ENCODE data around the gene TBC1D3C.
"Not testable (repeated sequence)": the region's sequence is repeated elsewhere in the genome, so short reads cannot be mapped to it uniquely, and the experiment has no call there.

The TBC1D3C gene

GRCh38 chr17:38068534-38068933, at the start of gene TBC1D3C:
Gene TBC1D3C (minus strand): TSS chr17:38068634. CDS start chr17:38067066, 1,568 bp downstream.
- not testable (repeated sequence) for DNase-seq

GRCh38 chr17:38099262-38099661, 30.8 kb upstream of the TBC1D3C start:
- DNase-seq, result not testable (repeated sequence)

GRCh38 chr17:38094059-38094694, 25.7 kb upstream of the TBC1D3C start:
- DNase-seq, result not testable (repeated sequence)

- DNase-seq, result not testable (repeated sequence)
Observed at GRCh38 chr17:38088120-38088519, 19.7 kb upstream of the TBC1D3C start.

GRCh38 chr17:38087344-38087743, 18.9 kb upstream of the TBC1D3C start:
- DNase-seq, result not testable (repeated sequence)

Data from amniotic stem cell (primary cell).